Left ventricle myocardium superior (tissue), 1 donor: ENCODE measurements around the gene PPP1R12B. TPM values are rescaled to one million over a fixed set of nuclear protein-coding genes. Genes with fewer than 3 reads are reported as not detected.
"Not testable (repeated sequence)": the region's sequence is repeated elsewhere in the genome, so short reads cannot be mapped to it uniquely, and the experiment has no call there.

ENCODE experiments used
- ATAC-seq: fragments of 200-7000 bp; cut with Tn5 transposase; one replicate; pipeline ENCODE4 v1.9.1; 2020; ENCODE audit warnings: mild to moderate bottlenecking, moderate library complexity
- DNase-seq: peaks from one replicate; pipeline ENCODE4 v3.0.0-alpha.2; 2020
- intact Hi-C: fragments of 100-400 bp; cut with micrococcal nuclease; formaldehyde crosslinking; loops from one replicate; pipeline ENCODE4 v1.11.0; 2022
- total RNA-seq: library from RNA; stranded (reverse); fragmentation: NEBNext Ultra II Directional; extraction: Animal tissue kit (Norgen Biotek cat#: 25700); gene quantifications from one replicate; pipeline ENCODE4 v1.2.1, GENCODE V29; 2021
- donor health status: DM: no; HTN: yes; CAD: no; lungs with severe emphysema.

PPP1R12B gene
- total RNA-seq, 1 donor from 2014 or later, result 667 TPM

DNA sequence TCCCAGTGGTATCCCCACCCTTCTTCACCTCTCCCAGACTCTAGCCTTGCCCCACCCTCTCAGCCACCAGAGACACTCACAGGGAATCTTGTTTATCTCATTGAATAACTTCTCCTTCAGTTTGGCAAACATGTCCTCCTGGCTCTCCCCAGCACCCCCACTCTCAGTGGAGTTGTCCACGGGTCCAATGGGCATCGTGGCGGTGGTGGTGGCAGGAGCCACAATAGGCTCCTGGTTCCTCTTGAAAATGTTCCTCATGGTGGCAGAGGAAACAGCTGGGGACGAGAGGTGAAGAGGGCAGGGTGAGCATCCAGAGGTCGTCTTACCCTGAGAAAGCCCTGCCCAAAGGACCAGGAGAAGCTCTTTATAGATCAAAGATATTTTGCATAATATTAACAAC lies 257.0 kb downstream of the PPP1R12B start:
- DNase-seq (no peak), ATAC-seq (no peak)
- intact Hi-C loops, result no loop called here

DNA sequence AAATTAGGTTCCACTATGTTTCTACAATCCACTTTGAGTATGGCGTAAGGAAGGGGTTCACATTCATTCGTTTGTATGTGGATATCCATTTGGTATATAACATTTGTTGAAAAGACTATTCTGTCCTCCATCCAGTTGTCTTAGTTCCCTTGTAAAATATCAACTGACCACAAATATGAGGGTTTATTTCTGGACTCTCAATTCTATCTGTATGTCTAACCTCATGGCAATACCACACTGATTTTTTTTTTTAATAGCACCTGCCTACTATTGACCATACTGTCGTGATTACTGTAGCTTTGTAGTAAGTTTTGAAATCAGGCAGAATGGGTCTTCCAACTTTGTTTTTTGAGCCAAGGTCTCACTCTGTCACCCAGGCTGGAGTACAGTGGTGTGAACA lies 263.5 kb downstream of the PPP1R12B start:
- ATAC-seq, DNase-seq, intact Hi-C loops: not testable (repeated sequence)

- ATAC-seq, result no peak
- intact Hi-C loops, result no loop called here
- DNase-seq, result no peak
Observed at GRCh38 chr1:202613571-202613970, 265.1 kb downstream of the PPP1R12B start.

DNA sequence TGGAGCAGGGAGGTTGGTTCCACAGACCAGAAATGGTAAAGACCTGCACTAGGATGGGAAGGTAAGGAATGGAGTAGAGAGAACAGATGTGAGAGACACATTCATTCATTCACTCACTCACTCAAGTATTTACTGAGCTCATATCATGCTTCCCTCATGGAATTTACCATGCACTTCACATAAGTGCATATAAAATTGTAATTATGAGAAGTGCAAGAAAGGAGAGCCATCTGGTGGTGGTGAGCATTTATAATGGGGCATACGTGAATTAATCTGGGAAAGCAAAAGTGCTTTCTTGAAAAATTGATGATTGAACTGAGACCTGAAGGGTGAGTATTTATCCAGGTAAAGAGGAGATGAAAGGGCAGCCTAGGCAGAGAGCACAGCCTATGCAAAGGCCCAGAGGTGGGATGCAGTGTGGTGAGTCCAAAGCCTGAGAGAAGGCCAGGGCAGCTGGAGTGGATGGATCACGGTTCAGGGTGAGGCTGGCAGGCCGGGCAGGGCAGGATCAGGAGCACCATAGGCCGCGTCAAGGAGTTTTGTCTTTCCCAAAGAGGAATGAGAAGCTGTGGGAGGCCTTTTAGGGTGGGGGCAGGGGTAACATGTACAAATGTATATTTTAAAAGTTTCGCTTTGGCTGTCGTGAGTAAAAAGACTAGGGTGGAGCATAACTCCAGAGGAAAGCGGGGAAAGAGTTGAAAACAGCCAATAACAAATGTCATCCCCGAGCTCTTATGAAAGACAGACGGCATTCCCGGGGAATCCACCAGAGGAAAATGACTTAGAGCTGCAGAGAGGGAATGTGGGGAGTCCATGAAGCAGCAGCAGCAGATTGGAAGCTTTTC lies 266.1 kb downstream of the PPP1R12B start:
- intact Hi-C loops, DNase-seq: not testable (repeated sequence)
- peak; percentile 4 for ATAC-seq

DNA sequence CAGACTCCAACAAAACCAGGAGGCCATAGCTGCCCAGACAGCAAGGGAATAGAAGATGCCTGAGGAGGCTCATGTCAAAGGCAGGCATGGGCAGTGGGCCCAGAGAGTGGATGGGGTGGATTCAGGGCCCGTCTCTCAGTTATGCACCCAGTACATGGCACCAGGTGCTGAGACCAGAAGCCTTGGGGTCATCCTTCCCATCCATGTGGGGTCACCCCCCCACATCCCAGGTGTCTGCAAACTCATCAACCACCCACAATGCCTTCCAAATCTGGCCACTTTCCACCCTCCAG lies 266.7 kb downstream of the PPP1R12B start:
- ATAC-seq, result peak; percentile 38
- DNase-seq, intact Hi-C loops: not testable (repeated sequence)

DNA sequence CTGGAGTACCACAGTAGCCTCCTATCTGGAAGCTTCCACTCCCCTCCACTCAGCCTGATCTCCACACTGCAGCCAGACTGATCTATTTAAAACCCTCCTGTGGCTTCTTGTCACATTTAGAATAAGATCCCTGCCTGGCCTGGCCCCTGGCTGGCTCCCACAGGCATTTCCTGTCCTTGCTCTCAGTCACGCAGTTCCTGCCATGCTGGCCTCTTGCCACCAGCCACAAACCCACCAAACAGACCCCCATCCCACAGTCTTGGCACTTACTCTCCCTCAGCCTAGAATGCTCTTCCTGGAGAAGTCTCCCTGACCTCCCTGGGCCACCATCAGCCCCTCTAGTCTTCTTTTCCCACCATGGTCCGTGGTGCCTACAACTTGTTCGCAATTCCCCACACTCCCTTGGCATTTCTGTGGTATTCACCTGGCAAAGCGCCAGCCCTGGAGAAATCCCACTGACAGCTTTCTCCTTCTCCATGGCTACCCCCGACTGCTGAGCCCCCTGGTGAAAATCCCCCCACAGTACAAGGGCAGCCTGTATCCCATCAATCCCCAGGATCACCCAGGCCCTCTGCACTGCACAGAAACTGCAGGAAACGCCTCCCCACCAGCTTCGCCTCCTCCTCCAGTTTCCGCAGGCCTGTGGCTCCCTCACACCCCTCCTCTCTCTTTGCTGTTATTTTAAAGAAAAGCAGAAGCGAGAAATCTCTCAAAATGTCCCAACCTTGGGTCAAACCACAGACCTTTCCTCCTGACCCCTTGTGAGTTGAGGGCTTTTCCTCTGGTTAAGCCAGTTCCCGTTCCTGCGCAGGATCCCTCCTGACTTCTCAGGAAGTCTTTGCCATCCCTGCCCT lies 267.2 kb downstream of the PPP1R12B start:
- DNase-seq, result peak; percentile 55
- intact Hi-C loops, result no loop called here

GRCh38 chr1:202616355-202616915 lies 267.9 kb downstream of the PPP1R12B start:
- intact Hi-C loops, result no loop called here
- DNase-seq, result no peak
- ATAC-seq, result no peak

More for the DNA sequence above, 267.2 kb downstream of the PPP1R12B start:
- peak; percentile 85 for ATAC-seq

GRCh38 chr1:202619012-202619411 lies 270.5 kb downstream of the PPP1R12B start:
- ATAC-seq, result peak; percentile 54
- intact Hi-C loops, result not testable (repeated sequence)
- DNase-seq, result peak; percentile 61

DNA sequence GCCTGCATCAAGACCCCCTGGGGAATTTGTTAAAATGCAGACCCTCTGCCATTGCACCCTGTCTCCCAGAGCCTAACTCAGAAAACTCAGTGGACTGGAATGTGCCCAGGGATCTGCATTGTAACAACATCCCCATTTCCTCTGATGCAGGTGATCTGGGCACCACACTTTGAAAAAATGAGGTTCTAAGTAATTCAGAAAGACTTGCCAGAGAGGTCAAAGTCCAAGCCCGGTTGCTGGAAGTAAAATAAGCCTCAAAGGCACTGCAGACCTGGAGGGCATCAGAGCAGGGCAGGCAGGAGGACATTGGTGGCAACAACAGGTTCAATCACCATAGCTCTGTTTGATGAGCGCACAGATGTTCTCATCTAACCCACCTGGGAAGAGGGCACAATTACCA lies 271.0 kb downstream of the PPP1R12B start:
- DNase-seq, result no peak
- ATAC-seq, result no peak
- intact Hi-C loops, result no loop called here

GRCh38 chr1:202620036-202620435 lies 271.5 kb downstream of the PPP1R12B start:
- DNase-seq, intact Hi-C loops, ATAC-seq: not testable (repeated sequence)

DNA sequence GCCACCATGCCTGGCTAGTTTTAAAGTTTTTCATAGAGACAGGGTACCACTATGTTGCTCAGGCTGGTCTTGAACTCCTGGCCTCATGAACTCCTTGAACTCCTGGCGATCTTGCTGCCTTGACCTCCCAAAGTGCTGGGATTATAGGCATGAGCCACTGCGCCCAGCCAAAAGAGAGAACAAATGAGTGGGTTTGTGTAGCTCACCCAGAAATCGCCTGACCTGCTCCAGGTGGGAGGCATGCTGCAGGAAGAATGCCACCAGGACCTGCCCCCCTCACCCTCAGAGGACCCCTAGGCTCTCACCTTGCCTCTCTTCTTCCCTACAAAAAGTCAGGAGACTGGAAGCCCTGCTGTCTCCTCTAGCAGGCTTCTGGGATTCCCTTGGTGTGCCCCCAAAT lies 272.9 kb downstream of the PPP1R12B start:
- DNase-seq, result no peak
- intact Hi-C loops, result no loop called here
- ATAC-seq, result no peak

GRCh38 chr1:202622388-202622787 lies 273.9 kb downstream of the PPP1R12B start:
- DNase-seq (no peak), ATAC-seq (no peak)
- intact Hi-C loops, result no loop called here

- ATAC-seq (peak; percentile 50), DNase-seq (peak; percentile 66)
- intact Hi-C loops, result no loop called here
Observed at GRCh38 chr1:202623075-202623474, 274.6 kb downstream of the PPP1R12B start.

DNA sequence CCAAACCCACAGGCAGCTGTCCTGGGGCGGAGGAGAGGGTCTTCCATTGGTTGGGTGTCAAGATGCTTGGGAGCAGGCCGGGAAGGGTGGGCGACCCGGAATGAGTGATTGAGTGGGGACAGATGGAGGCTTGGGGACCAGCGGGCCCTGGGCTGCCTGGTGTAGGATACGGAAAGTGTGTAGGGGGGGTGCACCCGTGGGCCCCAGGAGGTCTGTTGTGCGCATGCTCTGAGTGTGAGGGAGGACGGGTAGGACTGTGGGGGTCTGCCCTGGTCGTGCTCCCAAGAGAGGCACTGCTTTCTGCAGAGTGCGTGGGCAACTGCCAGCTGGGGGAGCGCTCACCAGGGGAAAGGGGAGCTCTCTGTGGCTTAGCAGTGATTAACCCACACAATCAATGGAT lies 275.0 kb downstream of the PPP1R12B start:
- ATAC-seq, result peak; percentile 3
- DNase-seq, intact Hi-C loops: not testable (repeated sequence)

- DNase-seq (no peak), ATAC-seq (no peak)
- intact Hi-C loops, result no loop called here
Observed at GRCh38 chr1:202624088-202624780, 275.7 kb downstream of the PPP1R12B start.

DNA sequence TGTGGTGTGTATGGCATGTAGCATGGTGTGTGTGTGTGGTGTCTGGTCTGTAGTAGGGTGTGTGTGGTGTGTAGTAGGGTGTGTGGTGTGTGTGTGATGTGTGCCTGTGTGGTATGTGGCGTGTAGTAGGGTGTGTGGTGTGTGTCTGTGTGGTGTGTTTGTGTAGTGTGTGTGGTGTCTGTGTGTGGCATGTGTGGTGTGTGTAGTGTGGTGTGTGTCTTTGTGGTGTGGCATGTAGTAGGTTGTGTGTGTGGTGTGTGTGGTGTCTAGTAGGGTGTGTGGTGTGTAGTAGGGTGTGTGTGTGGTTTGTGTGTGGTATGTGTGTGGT lies 276.2 kb downstream of the PPP1R12B start:
- DNase-seq (no peak), ATAC-seq (no peak)
- intact Hi-C loops, result no loop called here

DNA sequence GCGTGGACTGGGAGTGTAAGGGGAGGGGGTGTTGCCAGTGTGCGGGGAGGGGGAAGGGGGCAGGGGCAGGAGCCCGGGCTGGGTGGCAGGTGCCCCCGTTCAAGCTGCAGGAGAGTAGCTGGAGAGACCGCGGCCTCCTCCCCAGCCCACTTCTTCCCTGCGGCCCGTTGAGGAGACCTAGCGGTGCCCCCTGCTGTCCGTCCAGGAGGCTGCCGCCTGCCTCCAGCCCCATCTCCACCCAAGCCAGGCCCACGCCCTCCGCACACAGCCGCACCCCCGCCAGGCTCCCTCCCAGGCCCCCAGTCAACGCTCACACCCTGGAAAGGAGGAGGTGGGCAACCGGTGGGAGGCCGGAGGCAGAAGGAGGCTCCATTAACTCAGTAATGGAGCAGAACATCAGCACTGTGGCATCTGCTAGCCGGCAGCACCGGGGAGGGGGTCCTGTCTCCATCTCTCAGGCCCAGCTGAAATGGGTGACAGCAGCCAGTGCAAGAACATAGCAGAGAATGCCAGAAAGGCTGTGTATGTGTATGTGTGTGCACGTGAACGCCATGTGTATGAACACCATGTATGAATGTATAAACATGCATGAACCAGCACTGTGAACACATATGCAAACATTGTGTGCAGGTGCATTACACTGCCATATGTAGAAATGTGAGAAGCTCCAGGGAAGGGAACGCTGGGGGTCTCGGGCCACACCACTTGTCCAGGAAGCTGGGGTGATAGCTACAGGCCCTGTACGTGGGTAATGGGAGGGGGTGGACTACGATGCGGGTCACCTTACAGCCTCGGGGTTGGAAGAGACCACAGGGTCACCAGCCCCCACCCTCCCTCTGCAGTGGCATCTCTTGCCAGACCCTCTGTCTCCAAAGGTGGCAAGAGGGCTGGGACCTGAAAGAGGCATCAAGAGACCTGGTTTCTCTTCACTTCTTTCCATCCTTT lies 277.2 kb downstream of the PPP1R12B start:
- peak; percentile 82 for ATAC-seq
- intact Hi-C loops, result no loop called here

DNA sequence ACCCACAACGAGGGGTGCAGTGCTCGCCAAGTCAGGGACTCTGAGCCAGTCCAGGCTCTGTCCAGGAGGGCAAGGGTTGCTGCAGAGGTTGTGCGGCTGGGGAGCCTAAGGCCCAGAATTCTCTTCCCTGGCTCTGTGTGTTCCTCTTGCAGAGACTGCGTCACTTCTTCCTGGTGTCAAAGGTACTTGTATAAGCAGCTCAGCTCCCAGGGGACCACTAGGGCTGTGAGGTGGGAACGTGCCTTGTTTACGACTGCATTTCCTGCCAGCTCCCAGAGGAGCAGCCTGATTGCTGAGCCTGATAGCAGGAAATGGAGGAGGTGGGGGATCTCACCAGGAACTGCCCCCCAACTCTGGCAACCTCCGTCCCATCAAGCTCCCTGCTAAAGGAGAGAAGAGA lies 278.5 kb downstream of the PPP1R12B start:
- ATAC-seq (peak; percentile 3), DNase-seq (peak; percentile 43)
- intact Hi-C loops, result not testable (repeated sequence)

More for the DNA sequence above, 277.2 kb downstream of the PPP1R12B start:
- peak; percentile 82 for DNase-seq
